Tibial nerve (tissue), 3 donors: ENCODE results near the gene INPP4B.

Experiments
- CTCF ChIP-seq, 5 experiments: fragments of 200-600 bp in 3 of 5; fragments of 450-650 bp in 2 of 5; sonication (generic) in 3 of 5; IDR thresholded peaks; one replicate each; pipeline ENCODE4 v1.5.1; 2016 to 2019; ENCODE audit warnings: antibody characterized with exemption in 5 of 5, mild to moderate bottlenecking in 3 of 5, moderate library complexity in 2 of 5
- POLR2A ChIP-seq, 2 donors: fragments of 450-650 bp; IDR thresholded peaks; one replicate each; pipeline ENCODE4 v1.6.1; 2017; ENCODE audit warnings: antibody characterized with exemption in 2 of 2, mild to moderate bottlenecking in 2 of 2, moderate library complexity in 2 of 2

- no peak for TF ChIP-seq CTCF (IDR thresholded peaks at IDR 0.05)
- no peak for TF ChIP-seq POLR2A (IDR thresholded peaks at IDR 0.05)
These were observed 466.0 kb downstream of the INPP4B start for GRCh38 chr4:142380052-142380602.
